ENCODE results near the gene RREB1.
A peak's percentile ranks its signal among the peaks of the same experiment; 100 is the strongest.

The RREB1 gene

DNA sequence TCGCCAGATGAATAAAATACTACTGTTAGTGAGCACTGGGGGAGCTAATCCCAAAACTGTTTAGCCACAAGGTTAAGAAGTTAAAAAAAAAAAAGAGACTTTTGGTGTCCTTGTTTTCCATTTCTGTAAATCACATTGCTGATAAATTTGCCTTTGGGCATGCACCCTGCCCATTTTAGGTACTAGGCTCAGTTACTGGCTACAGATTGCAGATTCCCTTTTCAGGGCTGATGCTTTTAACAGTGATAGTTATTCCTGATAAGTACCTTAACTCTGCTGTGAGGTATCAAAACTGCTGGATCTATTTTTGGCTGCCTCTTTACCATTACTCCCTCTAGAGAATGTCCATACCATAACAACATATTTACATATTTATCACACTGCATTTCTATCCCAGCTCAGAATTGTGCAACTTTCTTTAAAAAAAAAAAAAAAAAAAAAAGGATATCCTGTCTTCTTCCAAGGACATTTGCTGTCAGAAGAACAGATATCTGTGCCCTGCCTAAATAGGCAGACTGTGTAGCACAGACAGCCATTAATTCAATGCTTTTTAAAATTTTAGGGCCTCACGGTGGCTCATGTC lies 110.7 kb downstream of the RREB1 start:
- intact Hi-C loops (cut with micrococcal nuclease) = no loop called here
- Mint-ChIP-seq H3K4me1 (ENCODE audit: low read depth) (peaks cover 44% of the 10 kb centered on the region), H3K27ac (no peak overlapping the region), H3K27me3 (no peaks in the 10 kb centered on the region), H3K9me3 (no peaks in the 10 kb centered on the region), H3K36me3 (ENCODE audit: low read depth) (peaks cover 86% of the 10 kb centered on the region), H3K4me3 (no peak overlapping the region)

DNA sequence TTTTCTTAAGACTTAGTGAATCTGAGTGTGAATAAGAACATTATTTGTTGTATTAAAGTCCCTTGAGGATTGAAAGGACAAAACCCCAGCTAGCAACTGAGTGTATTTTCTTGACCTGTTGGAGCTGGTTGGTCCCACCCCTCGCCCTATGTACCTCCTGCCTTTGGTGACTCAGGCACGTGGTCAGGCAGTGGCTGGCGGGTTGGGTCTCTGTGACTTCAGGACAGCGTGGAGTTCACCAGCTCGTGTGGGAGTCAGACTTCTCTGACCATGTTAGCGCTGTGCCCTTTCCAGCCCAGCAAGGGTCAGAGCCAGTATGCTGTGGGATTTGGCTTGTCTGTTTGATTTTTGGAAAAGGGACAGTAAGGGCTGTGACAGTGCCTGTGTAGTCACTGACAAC lies 111.5 kb downstream of the RREB1 start:
- peaks cover 86% of the 10 kb centered on the region for H3K36me3 Mint-ChIP-seq (ENCODE audit: low read depth)
- peak overlapping the region; percentile 73 for H3K27ac Mint-ChIP-seq
- H3K27me3 Mint-ChIP-seq = no peaks in the 10 kb centered on the region
- H3K9me3 Mint-ChIP-seq = no peaks in the 10 kb centered on the region
- intact Hi-C loops (cut with micrococcal nuclease) = no loop called here
- no peak overlapping the region for H3K4me3 Mint-ChIP-seq
- H3K4me1 Mint-ChIP-seq (ENCODE audit: low read depth) = peaks cover 47% of the 10 kb centered on the region

- peaks cover 86% of the 10 kb centered on the region for H3K36me3 Mint-ChIP-seq (ENCODE audit: low read depth)
- intact Hi-C loops (cut with micrococcal nuclease) = no loop called here
- no peak overlapping the region for H3K27ac Mint-ChIP-seq
- peaks cover 54% of the 10 kb centered on the region for H3K4me1 Mint-ChIP-seq (ENCODE audit: low read depth)
- H3K4me3 Mint-ChIP-seq = no peak overlapping the region
- no peaks in the 10 kb centered on the region for H3K9me3 Mint-ChIP-seq
- no peaks in the 10 kb centered on the region for H3K27me3 Mint-ChIP-seq
These were observed 114.4 kb downstream of the RREB1 start for GRCh38 chr6:7222197-7222596.

GRCh38 chr6:7224731-7225130 lies 117.0 kb downstream of the RREB1 start:
- Mint-ChIP-seq H3K9me3 (no peaks in the 10 kb centered on the region), H3K4me3 (no peak overlapping the region), H3K27me3 (no peaks in the 10 kb centered on the region), H3K4me1 (ENCODE audit: low read depth) (peaks cover 43% of the 10 kb centered on the region), H3K36me3 (ENCODE audit: low read depth) (peaks cover 100% of the 10 kb centered on the region), H3K27ac (peak overlapping the region; percentile 78)
- intact Hi-C loops (cut with micrococcal nuclease) = no loop called here

DNA sequence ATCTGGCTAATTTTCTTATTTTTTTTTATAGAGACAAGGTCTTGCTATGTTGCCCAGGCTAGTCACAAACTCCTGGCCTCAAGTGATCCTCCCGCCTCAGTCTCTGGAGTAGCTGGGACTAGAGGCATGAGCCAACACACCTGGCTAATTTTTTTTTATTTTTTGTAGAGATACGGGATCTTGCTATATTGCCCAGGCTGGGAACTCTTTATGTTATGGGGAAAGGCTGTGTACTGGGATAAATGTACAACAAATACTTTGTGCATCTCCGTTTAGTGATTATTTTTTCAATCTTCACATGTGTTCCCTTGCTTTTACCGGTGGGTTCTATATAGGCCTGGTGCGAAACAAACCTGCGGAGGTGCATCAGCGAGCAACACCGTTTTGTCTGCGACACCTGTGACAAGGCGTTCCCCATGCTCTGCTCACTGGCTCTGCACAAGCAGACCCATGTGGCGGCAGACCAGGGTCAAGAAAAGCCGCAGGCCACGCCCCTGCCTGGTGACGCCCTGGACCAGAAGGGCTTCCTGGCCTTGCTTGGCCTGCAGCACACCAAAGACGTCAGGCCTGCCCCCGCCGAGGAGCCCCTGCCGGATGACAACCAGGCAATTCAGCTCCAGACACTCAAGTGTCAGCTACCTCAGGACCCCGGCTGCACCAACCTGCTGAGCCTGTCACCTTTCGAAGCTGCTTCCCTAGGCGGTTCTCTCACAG lies 121.1 kb downstream of the RREB1 start:
- H3K9me3 Mint-ChIP-seq = no peaks in the 10 kb centered on the region
- H3K4me1 Mint-ChIP-seq (ENCODE audit: low read depth) = peaks cover 26% of the 10 kb centered on the region
- H3K4me3 Mint-ChIP-seq = no peak overlapping the region
- intact Hi-C loops (cut with micrococcal nuclease) = no loop called here
- H3K27me3 Mint-ChIP-seq = no peaks in the 10 kb centered on the region
- H3K36me3 Mint-ChIP-seq (ENCODE audit: low read depth) = peaks cover 99% of the 10 kb centered on the region
- H3K27ac Mint-ChIP-seq = no peak overlapping the region

GRCh38 chr6:7229376-7230326 lies 121.9 kb downstream of the RREB1 start:
- no peaks in the 10 kb centered on the region for H3K27me3 Mint-ChIP-seq
- intact Hi-C loops (cut with micrococcal nuclease) = no loop called here
- peaks cover 28% of the 10 kb centered on the region for H3K4me1 Mint-ChIP-seq (ENCODE audit: low read depth)
- H3K9me3 Mint-ChIP-seq = no peaks in the 10 kb centered on the region
- no peak overlapping the region for H3K4me3 Mint-ChIP-seq
- H3K36me3 Mint-ChIP-seq (ENCODE audit: low read depth) = peaks cover 99% of the 10 kb centered on the region
- H3K27ac Mint-ChIP-seq = no peak overlapping the region

DNA sequence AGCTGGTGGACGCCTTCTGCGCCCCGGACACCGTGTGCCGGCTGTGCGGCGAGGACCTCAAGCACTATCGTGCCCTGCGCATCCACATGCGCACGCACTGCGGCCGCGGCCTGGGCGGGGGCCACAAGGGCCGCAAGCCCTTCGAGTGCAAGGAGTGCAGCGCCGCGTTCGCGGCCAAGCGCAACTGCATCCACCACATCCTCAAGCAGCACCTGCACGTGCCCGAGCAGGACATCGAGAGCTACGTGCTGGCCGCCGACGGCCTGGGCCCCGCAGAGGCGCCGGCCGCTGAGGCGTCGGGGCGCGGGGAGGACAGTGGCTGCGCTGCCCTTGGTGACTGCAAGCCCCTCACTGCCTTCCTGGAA lies 122.5 kb downstream of the RREB1 start:
- Mint-ChIP-seq H3K27ac (no peak overlapping the region), H3K9me3 (no peaks in the 10 kb centered on the region), H3K27me3 (no peaks in the 10 kb centered on the region), H3K4me1 (ENCODE audit: low read depth) (peaks cover 28% of the 10 kb centered on the region), H3K36me3 (ENCODE audit: low read depth) (peaks cover 99% of the 10 kb centered on the region), H3K4me3 (no peak overlapping the region)
- intact Hi-C loops (cut with micrococcal nuclease) = no loop called here

GRCh38 chr6:7230956-7231713 lies 123.4 kb downstream of the RREB1 start:
- no peak overlapping the region for H3K4me3 Mint-ChIP-seq
- no peak overlapping the region for H3K27ac Mint-ChIP-seq
- intact Hi-C loops (cut with micrococcal nuclease) = no loop called here
- no peaks in the 10 kb centered on the region for H3K9me3 Mint-ChIP-seq
- peaks cover 33% of the 10 kb centered on the region for H3K4me1 Mint-ChIP-seq (ENCODE audit: low read depth)
- H3K27me3 Mint-ChIP-seq = no peaks in the 10 kb centered on the region
- H3K36me3 Mint-ChIP-seq (ENCODE audit: low read depth) = peaks cover 99% of the 10 kb centered on the region

- Mint-ChIP-seq H3K9me3 (no peaks in the 10 kb centered on the region), H3K36me3 (ENCODE audit: low read depth) (peaks cover 99% of the 10 kb centered on the region), H3K4me1 (ENCODE audit: low read depth) (peaks cover 34% of the 10 kb centered on the region), H3K27me3 (no peaks in the 10 kb centered on the region), H3K4me3 (no peak overlapping the region), H3K27ac (no peak overlapping the region)
- intact Hi-C loops (cut with micrococcal nuclease) = no loop called here
These were observed 124.6 kb downstream of the RREB1 start for GRCh38 chr6:7232351-7232750.

DNA sequence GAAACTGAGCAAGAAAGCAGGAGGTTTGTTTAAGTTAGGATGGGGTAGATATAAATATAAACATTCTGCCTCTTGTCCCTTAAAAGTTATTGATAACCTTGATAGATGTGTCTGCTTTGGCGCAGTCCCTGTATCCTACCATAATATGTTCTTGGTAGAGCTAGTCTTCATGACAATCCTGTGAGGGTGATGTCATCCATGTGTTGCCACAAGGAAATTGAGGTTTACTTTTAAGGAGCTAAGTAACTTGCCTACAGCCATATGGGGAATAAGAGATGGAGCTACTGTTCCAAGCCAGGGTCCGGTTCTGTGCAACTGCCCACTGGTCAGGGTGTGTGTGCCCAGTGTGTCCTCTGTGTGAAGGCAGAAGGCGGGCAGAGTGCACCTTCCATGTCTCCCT lies 126.8 kb downstream of the RREB1 start:
- H3K4me1 Mint-ChIP-seq (ENCODE audit: low read depth) = peaks cover 44% of the 10 kb centered on the region
- H3K4me3 Mint-ChIP-seq = no peak overlapping the region
- intact Hi-C loops (cut with micrococcal nuclease) = no loop called here
- H3K9me3 Mint-ChIP-seq = no peaks in the 10 kb centered on the region
- H3K36me3 Mint-ChIP-seq (ENCODE audit: low read depth) = peaks cover 99% of the 10 kb centered on the region
- H3K27me3 Mint-ChIP-seq = no peaks in the 10 kb centered on the region
- H3K27ac Mint-ChIP-seq = peak overlapping the region; percentile 52

DNA sequence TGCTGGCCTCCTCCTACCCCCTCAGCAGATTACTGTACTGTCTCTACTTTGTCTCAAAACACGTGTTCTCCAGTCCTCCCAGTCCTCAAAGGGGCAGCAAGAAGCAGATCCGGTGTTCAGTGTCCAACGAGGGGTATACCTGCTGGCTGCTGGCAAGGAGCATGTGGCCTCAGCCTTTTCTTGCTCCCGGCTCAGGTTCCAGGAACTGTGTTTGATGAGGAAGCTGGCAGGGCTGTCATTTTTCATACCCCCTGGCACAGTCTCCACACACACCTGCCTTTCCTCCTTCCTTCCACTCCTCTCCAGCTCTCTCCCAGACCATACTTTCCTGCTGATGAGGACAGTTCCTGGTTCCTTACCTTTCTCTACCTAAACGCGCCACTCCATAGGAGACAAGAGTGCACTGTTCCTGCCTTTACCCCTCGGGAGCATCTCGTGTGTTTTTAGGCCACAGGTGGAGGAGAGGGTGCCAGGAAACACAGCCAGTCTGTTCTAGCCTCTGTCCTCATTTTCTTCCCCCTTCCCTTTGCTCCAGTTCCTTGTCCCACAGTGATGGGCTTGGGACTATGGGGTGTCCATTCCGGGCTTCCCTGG lies 128.0 kb downstream of the RREB1 start:
- H3K27ac Mint-ChIP-seq = peak overlapping the region; percentile 52
- H3K9me3 Mint-ChIP-seq = no peaks in the 10 kb centered on the region
- H3K4me1 Mint-ChIP-seq (ENCODE audit: low read depth) = peaks cover 57% of the 10 kb centered on the region
- no peak overlapping the region for H3K4me3 Mint-ChIP-seq
- peaks cover 99% of the 10 kb centered on the region for H3K36me3 Mint-ChIP-seq (ENCODE audit: low read depth)
- H3K27me3 Mint-ChIP-seq = no peaks in the 10 kb centered on the region
- intact Hi-C loops (cut with micrococcal nuclease) = no loop called here

DNA sequence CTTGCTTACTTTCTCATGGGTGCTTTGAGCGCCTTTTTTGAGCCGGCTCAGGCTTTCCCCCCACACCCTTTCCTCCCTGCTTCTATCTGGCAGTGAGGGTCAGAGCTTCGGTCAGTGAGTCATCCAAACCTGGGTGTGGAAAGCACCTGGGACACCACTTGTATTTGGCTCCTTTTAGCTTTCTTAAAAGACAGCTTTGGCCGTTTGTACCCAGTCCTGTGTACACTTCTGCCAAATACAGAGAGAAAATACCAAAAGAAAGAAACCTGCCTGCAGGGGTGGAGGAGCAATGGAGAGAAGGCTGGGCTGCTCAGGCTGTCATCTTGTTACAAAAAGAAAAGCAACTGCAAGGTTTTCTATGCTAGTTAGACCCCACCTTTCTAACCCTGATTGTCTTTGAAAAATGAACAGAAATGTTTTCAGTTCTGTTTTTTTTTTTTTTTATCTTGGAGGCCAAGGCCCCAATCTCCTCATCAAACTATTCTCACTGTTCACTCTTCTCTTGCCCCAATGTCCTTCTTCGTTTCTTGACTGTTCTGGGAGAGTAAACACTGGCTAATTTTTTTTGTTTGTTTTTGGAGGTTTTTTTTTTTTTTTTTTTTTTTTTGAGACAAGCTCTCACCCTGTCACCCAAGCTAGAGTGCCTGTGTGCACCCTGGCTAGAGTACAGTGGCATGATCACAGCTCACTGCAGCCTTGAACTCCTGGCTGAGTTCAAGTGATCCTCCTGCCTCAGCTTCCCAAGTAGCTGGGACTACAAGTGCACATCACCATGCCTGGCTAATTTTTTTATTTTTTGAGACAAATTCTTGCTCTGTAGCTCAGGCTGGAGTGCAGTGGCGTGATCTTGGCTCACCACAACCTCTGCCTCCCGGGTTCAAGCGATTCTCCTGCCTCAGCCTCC lies 128.8 kb downstream of the RREB1 start:
- Mint-ChIP-seq H3K36me3 (ENCODE audit: low read depth) (peaks cover 99% of the 10 kb centered on the region), H3K27me3 (no peaks in the 10 kb centered on the region), H3K4me1 (ENCODE audit: low read depth) (peaks cover 64% of the 10 kb centered on the region), H3K4me3 (no peak overlapping the region), H3K27ac (peak overlapping the region; percentile 52), H3K9me3 (no peaks in the 10 kb centered on the region)
- intact Hi-C loops (cut with micrococcal nuclease) = no loop called here
